ENCODE measurements around the gene STK32C. TPM values are rescaled to one million over a fixed set of nuclear protein-coding genes. Genes with fewer than 3 reads are reported as not detected.
A peak's percentile ranks its signal among the peaks of the same experiment; 100 is the strongest.

STK32C gene
- total RNA-seq, 1 experiment from 2014 or later: 16.5 TPM

- Histone ChIP-seq H3K36me3 (ENCODE audit: insufficient read depth, low read length, poor library complexity, severe bottlenecking) (no peaks in the 10 kb centered on the region), H3K4me3 (ENCODE audit: low read depth, low read length, poor library complexity, severe bottlenecking) (no peak overlapping the region), H3K27me3 (replicated peaks; ENCODE audit: insufficient read depth, low read depth, low read length, poor library complexity) (no peaks in the 10 kb centered on the region), H3K9me3 (ENCODE audit: low read depth, low read length, poor library complexity, severe bottlenecking) (no peaks in the 10 kb centered on the region), H3K27ac (ENCODE audit: low read depth, low read length, poor library complexity, severe bottlenecking) (no peak overlapping the region), H3K4me1 (ENCODE audit: insufficient read depth, low read length, poor library complexity, severe bottlenecking) (no peaks in the 10 kb centered on the region)
- intact Hi-C loops (cut with micrococcal nuclease; ENCODE audit: unreplicated experiment): no loop called here
- TF ChIP-seq, protein P1, sequence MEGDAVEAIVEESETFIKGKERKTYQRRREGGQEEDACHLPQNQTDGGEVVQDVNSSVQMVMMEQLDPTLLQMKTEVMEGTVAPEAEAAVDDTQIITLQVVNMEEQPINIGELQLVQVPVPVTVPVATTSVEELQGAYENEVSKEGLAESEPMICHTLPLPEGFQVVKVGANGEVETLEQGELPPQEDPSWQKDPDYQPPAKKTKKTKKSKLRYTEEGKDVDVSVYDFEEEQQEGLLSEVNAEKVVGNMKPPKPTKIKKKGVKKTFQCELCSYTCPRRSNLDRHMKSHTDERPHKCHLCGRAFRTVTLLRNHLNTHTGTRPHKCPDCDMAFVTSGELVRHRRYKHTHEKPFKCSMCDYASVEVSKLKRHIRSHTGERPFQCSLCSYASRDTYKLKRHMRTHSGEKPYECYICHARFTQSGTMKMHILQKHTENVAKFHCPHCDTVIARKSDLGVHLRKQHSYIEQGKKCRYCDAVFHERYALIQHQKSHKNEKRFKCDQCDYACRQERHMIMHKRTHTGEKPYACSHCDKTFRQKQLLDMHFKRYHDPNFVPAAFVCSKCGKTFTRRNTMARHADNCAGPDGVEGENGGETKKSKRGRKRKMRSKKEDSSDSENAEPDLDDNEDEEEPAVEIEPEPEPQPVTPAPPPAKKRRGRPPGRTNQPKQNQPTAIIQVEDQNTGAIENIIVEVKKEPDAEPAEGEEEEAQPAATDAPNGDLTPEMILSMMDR (conservative IDR thresholded peaks at IDR 0.05; ENCODE audit: low read depth, low read length): no peak
- no peak for TF ChIP-seq EZH2 (IDR thresholded peaks at IDR 0.05; ENCODE audit: borderline replicate concordance, low read depth, low read length, poor library complexity, severe bottlenecking)
- CTCF ChIA-PET: no interaction called here
- DNase-seq (ENCODE audit: low spot score): no peak
- POLR2A ChIA-PET (ENCODE audit: low non-redundant PET): no interaction called here
- no TSS peak for BruUV-seq (replicated peaks)
Observed at GRCh38 chr10:132164761-132165278, 142.9 kb downstream of the STK32C start.

DNA sequence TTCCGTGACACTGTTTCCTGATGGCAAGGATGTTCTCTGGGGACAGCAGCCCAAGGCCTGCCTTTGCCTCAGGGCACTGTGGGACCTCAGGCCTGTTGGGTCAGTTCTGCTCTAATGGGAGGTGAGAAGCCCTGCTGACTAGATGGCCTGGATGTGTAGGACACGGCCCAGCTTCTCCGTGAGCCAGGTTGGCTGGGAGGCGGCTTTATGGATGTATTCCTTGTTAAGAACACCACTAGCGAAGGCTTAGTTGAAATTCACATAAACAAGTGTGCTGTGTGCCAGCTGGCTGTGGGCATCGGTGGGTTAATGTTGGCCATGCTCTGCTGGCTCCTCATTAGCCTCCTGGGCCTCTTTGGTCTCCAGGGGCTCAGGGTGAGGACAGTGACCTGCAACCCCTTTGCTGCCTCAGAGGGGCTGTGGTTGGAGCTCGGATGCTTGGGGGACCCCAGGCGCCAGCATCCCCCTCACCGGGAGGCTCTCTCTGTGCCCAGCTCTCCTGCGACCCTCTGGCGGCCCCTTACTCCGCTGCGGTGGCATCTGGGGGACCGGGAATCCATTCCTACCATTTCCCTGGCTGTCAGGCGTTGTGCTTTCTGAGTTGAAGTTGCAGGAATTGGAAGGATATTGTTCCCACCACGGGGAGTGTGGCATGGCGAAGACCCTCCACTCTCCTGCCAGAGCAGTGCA lies 143.8 kb downstream of the STK32C start:
- CTCF ChIA-PET: no interaction called here
- no peaks in the 10 kb centered on the region for H3K27me3 ChIP-seq (replicated peaks; ENCODE audit: insufficient read depth, low read depth, low read length, poor library complexity)
- BruUV-seq (replicated peaks): no TSS peak
- no peak overlapping the region for H3K4me3 ChIP-seq (ENCODE audit: low read depth, low read length, poor library complexity, severe bottlenecking)
- no peaks in the 10 kb centered on the region for H3K4me1 ChIP-seq (ENCODE audit: insufficient read depth, low read length, poor library complexity, severe bottlenecking)
- H3K9me3 ChIP-seq (ENCODE audit: low read depth, low read length, poor library complexity, severe bottlenecking): no peaks in the 10 kb centered on the region
- POLR2A ChIA-PET (ENCODE audit: low non-redundant PET): no interaction called here
- H3K36me3 ChIP-seq (ENCODE audit: insufficient read depth, low read length, poor library complexity, severe bottlenecking): no peaks in the 10 kb centered on the region
- no peak for DNase-seq (ENCODE audit: low spot score)
- no peak overlapping the region for H3K27ac ChIP-seq (ENCODE audit: low read depth, low read length, poor library complexity, severe bottlenecking)
- TF ChIP-seq, protein P1 (conservative IDR thresholded peaks at IDR 0.05; ENCODE audit: low read depth, low read length): no peak
- no peak for TF ChIP-seq EZH2 (IDR thresholded peaks at IDR 0.05; ENCODE audit: borderline replicate concordance, low read depth, low read length, poor library complexity, severe bottlenecking)
- intact Hi-C loops (cut with micrococcal nuclease; ENCODE audit: unreplicated experiment): no loop called here

- intact Hi-C loops (cut with micrococcal nuclease; ENCODE audit: unreplicated experiment): no loop called here
- Histone ChIP-seq H3K4me3 (ENCODE audit: low read depth, low read length, poor library complexity, severe bottlenecking) (no peak overlapping the region), H3K4me1 (ENCODE audit: insufficient read depth, low read length, poor library complexity, severe bottlenecking) (no peaks in the 10 kb centered on the region), H3K9me3 (ENCODE audit: low read depth, low read length, poor library complexity, severe bottlenecking) (no peaks in the 10 kb centered on the region), H3K27ac (ENCODE audit: low read depth, low read length, poor library complexity, severe bottlenecking) (no peak overlapping the region), H3K27me3 (replicated peaks; ENCODE audit: insufficient read depth, low read depth, low read length, poor library complexity) (no peaks in the 10 kb centered on the region), H3K36me3 (ENCODE audit: insufficient read depth, low read length, poor library complexity, severe bottlenecking) (no peaks in the 10 kb centered on the region)
- ChIA-PET CTCF (no interaction called here), POLR2A (ENCODE audit: low non-redundant PET) (no interaction called here)
- TF ChIP-seq EZH2 (IDR thresholded peaks at IDR 0.05; ENCODE audit: borderline replicate concordance, low read depth, low read length, poor library complexity, severe bottlenecking): no peak
- TF ChIP-seq, protein P1 (conservative IDR thresholded peaks at IDR 0.05; ENCODE audit: low read depth, low read length): no peak
- BruUV-seq (replicated peaks): no TSS peak
- peak; percentile 71 for DNase-seq (ENCODE audit: low spot score)
Observed at GRCh38 chr10:132163278-132163765, 144.4 kb downstream of the STK32C start.

Data from A673 (cell line).